SK-N-MC (cell line): ENCODE results near the gene PPP1R15B.

Source experiments
- EZH2 ChIP-seq: fragments of 200-600 bp; sonication (generic); IDR thresholded peaks from one replicate; pipeline ENCODE4 v1.6.1; 2017; ENCODE audit warnings: antibody characterized with exemption
- POLR2AphosphoS5 ChIP-seq: IDR thresholded peaks from 2 replicates; pipeline ENCODE4 v1.6.1; 2012; ENCODE audit warnings: mild to moderate bottlenecking, low read depth, low read length, borderline replicate concordance

- no peak for TF ChIP-seq EZH2
- TF ChIP-seq POLR2AphosphoS5, result no peak
Measured at GRCh38 chr1:204383163-204383904, 28.3 kb downstream of the PPP1R15B start.
